NCI-H1436 (cell line): ENCODE data around the gene CDNF.

Experiments
- DNase-seq: peaks from one replicate; lab custom pipeline; 2025; lab: John Stamatoyannopoulos, UW

CDNF gene

DNA sequence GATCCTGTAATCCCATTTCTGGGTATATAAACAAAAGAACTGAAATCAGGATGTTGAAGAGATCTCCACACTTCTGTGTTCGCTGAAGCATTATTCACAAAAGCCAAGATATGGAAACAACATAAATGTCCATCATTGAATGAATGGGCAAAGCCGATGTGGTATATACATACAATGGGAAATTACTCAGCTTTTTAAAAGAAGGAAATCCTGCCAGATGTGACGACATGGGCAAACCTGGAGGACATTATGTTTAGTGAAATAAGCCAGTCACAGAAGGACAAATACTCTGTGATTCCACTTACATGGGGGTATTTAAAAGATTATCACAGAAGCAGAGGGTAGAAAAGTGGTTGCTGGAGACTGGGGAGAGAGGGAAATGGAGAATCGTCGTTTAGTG, 39.2 kb downstream of the CDNF start:
- no peak for DNase-seq

DNA sequence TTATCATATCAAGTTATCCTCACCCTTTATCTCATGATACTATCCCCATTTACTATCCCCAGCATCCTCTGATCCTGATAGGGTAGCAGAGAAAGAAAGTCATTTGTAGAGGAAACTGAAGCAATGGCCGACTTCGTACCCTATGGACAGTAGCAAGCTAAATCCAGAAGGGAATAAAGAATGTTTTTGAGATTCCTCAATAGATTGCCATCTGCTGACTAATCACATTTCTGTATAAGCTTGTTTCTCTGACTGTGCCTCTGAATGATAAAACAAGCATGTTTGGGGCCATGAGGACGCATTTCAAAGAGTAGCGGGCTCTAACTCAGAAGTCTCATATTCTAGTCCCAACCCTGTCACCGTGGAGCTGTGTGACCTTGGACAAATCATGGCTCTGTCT, 49.9 kb downstream of the CDNF start:
- no peak for DNase-seq

DNA sequence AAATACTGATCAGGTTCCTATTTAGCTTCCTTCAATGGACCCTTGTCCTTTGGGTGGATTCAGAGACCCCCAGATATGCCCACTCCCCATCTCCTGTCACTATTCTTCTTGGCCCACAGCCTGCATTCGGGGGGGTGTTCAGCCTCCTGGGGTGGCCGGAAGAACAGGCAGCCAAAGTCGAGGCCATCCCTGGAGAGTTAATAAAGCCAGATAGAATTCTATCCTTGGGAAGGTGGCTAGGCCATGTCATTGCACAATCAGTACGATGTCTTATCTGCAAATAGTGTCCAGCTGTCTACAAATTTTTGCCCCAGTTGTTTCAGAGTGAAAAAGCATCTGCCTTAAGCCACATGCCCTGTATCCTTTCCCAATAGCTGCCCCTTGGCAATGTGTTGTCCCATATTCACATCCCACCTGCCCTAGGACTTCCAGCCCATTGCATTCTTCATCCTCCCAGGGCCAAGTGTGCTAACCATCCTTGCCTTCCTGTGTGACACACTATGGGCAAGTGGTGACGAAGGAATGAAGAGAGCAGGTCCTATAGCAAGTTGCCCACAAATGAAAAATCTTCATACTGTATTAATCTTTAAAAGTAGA, 53.3 kb downstream of the CDNF start:
- DNase-seq, result no peak

GRCh38 chr10:14782691-14783363, 55.0 kb downstream of the CDNF start:
- DNase-seq, result no peak

DNA sequence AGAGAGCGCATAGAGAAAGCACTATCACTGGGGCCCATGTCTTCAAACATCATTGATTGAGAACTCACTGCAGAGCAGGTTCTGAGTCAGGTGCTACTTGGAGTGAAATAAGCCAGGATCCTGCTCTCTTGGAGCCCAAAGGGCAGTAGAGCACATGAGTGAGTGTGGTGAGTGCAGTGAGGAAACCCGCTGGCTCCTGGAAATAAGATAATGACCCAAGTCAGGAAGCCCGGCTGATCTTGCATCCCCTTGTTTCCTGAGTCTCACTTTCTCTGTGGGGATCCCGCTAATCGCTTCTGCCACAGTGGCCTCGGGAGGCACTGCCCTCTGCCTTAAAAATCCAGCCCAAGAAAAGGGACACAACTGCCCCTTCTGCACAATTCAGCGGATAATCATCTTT, 56.1 kb downstream of the CDNF start:
- no peak for DNase-seq

DNA sequence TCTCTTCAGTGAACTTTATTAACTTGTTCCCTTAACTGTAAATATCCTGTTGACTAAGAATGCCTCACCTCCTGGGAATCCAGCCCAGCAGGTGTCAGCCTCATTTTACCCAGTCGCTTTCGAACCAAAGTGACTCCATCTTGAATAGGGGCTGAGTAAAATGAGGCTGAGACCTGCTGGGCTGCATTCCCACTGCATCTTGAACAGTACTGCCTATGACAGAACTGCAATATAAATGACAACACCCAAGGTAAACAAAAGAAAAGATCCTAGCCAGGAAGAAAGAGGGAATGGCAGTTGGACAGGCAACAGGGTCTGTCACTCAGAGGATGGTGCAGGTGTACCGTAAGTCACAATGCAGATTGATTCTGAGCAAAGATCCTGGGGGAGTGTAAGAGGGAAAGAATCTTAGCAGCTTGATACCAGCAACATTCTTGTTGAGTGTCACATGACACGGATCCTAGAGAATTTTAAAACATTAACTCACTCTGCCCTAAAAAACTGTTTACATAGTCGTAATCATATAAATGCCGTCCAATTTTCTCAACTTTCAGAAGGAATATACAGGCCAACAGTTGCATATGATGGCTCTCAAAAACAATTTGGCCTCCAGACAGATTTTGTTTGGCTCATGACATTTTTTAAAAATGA, 58.7 kb downstream of the CDNF start:
- DNase-seq, result no peak

DNA sequence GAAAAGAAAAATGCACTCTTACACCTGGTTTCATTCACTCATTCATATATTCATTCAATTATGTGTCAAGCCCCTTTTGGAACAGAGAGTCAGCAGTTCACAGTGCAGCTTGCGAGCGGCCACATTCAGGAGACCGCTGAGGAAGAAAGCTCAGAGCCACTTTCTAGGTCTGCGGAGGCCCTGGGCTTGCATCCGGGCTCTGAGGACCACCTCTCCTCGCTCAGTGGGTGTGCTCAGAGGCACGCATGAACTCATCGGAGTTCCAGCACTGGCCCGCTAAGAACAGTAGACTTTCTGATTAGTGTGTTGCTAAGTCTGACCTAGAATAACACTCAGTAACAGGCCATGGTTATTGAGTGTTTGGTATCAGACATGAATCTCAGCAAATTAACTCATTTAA, 61.3 kb downstream of the CDNF start:
- DNase-seq, result no peak

DNA sequence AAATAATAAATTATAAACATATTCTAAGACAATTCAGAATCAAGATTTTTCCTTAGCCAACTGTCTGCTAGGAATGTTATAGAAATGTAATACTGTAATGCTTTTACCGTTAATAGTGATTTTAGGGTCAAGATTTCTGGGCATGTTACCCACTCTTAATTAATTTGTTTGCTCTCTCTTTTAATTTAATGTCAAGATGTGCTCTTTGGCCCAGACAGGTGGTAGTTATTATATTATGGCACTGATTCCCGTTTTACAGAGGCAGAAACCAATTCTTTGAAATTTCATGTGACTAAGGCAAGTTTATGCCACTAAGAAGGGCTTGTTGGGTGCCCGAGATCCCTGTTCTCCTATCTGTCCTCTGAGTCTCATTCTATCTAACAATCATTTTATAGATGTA, 62.2 kb downstream of the CDNF start:
- no peak for DNase-seq

- DNase-seq, result no peak
These were observed 63.0 kb downstream of the CDNF start, which contains the start of gene FAM107B for GRCh38 chr10:14774797-14775196. FAM107B (minus strand) TSS chr10:14774897; CDS start chr10:14774663, 234 bp downstream.

DNA sequence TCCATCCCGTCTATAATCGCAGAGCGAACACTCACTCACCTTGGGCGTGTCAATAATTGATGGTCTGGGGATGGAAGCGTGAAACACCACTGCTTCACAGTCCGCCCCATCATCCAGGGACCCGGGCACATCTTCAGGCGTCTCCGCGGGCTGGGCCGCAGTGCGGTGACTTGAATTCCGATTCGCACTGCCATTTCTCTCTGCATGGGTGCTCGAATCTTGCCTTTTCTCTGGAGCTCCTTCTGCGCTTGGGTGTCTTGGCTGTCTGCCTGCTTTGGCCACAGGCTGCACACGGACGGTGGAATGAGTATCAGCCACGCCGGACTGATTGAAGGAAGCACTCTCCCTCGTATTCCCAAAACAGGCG, 63.6 kb downstream of the CDNF start:
- DNase-seq, result no peak

DNA sequence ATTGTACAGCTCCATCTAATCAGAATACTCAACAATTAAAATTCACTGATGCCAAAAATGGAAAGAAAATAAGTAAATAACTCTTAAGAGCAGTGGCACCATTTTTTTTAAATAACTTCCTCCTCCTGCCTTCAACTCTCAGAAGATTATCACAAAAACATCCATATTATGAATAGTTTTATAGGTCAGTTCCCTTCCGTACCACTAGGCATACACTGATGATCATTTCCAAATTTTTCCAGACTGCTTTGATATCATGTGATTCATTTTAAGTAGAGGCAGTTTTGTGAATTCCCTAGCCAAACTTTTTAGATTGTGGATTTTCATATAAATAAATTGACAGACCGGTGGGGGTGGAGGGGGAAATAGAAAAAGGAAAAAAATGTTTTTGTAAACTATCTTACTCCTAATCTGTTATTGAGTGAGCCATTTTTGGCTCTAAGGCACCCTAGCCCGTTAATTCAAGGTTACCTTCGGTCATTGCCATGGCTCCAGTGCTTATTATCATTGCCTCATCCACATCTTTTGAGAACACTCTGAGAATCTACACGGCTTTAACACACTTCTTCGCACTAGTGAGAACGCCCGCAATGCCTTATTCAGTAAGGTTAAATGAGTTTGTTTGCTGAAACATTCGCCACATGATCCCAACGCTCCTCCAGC, 64.2 kb downstream of the CDNF start:
- no peak for DNase-seq

- no peak for DNase-seq
These were observed 65.4 kb downstream of the CDNF start for GRCh38 chr10:14772399-14772798.

- DNase-seq, result no peak
These were observed 66.9 kb downstream of the CDNF start for GRCh38 chr10:14770927-14771326.
